ENCODE data around the gene KIAA1958.

- no peak for TF ChIP-seq ZFX (IDR thresholded peaks at IDR 0.05)
- TF ChIP-seq, protein P1, sequence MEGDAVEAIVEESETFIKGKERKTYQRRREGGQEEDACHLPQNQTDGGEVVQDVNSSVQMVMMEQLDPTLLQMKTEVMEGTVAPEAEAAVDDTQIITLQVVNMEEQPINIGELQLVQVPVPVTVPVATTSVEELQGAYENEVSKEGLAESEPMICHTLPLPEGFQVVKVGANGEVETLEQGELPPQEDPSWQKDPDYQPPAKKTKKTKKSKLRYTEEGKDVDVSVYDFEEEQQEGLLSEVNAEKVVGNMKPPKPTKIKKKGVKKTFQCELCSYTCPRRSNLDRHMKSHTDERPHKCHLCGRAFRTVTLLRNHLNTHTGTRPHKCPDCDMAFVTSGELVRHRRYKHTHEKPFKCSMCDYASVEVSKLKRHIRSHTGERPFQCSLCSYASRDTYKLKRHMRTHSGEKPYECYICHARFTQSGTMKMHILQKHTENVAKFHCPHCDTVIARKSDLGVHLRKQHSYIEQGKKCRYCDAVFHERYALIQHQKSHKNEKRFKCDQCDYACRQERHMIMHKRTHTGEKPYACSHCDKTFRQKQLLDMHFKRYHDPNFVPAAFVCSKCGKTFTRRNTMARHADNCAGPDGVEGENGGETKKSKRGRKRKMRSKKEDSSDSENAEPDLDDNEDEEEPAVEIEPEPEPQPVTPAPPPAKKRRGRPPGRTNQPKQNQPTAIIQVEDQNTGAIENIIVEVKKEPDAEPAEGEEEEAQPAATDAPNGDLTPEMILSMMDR (conservative IDR thresholded peaks at IDR 0.05) = no peak
Observed at GRCh38 chr9:112572416-112572815, 85.8 kb downstream of the KIAA1958 start.

All from C4-2B (cell line).